ENCODE measurements around the gene TFF3.

DNA sequence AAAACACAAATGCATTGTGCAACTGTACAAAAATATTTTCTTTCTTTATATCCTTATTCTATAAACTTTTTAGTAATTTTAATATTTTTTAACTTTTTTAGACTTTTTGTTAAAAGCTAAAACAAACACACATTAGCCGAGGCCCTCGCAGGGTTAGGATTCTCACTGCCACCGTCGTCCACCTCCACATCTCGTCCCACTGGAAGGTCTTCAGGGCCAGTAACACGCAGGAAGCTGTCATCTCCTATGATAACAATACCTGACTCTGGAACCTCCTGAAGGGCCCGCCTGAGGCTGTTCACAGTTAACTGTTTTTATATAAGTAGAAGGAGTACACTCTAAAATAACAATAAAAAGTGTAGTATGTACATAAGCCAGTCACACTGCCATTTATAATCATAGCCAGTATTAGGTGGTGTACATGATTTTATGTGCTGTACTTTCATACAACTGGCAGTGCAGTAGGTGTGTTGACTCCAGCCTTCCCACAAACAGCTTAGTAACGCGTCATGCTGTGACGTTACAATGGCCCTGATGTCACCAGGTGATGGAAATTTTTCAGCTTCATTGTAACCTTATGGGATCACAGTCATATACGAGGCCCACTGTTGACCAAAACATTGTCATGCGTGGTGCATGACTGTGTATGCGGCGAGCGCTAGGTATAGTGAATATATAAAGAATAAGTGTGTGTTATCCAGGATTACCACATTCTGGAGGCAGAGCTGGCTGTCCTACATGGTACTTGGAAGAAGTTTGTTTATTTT, 26.8 kb upstream of the TFF3 start:
- TF ChIP-seq POLR2AphosphoS5 (IDR thresholded peaks at IDR 0.05) (no peak), EP300 (IDR thresholded peaks at IDR 0.05) (no peak)
- TF ChIP-seq, protein P1, sequence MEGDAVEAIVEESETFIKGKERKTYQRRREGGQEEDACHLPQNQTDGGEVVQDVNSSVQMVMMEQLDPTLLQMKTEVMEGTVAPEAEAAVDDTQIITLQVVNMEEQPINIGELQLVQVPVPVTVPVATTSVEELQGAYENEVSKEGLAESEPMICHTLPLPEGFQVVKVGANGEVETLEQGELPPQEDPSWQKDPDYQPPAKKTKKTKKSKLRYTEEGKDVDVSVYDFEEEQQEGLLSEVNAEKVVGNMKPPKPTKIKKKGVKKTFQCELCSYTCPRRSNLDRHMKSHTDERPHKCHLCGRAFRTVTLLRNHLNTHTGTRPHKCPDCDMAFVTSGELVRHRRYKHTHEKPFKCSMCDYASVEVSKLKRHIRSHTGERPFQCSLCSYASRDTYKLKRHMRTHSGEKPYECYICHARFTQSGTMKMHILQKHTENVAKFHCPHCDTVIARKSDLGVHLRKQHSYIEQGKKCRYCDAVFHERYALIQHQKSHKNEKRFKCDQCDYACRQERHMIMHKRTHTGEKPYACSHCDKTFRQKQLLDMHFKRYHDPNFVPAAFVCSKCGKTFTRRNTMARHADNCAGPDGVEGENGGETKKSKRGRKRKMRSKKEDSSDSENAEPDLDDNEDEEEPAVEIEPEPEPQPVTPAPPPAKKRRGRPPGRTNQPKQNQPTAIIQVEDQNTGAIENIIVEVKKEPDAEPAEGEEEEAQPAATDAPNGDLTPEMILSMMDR (IDR thresholded peaks at IDR 0.05), result no peak
